ENCODE measurements around the gene HRAS. TPM values are rescaled to one million over a fixed set of nuclear protein-coding genes. Genes with fewer than 3 reads are reported as not detected.

The HRAS gene
- total and polyA plus RNA-seq, 2 donors (not counting 1 experiment from before 2014, with no cell fraction given) = 63.5 to 86.0 TPM

- peaks cover 18% of the 10 kb centered on the region for H3K79me2 ChIP-seq (ENCODE audit: control insufficient read depth, insufficient read depth, low read length)
- 95% methylated on average over 11 of the region's 12 CpGs for WGBS (ENCODE audit: insufficient coverage)
Measured at GRCh38 chr11:563812-564578, 28.6 kb upstream of the HRAS start.

More at GRCh38 chr11:563812-564578, 28.6 kb upstream of the HRAS start:
- Mint-ChIP-seq H3K4me1 (peaks cover 16% of the 10 kb centered on the region), H3K9me3 (ENCODE audit: insufficient read depth) (no peaks in the 10 kb centered on the region), H3K27ac (no peak overlapping the region), H3K27me3 (no peaks in the 10 kb centered on the region), H3K4me3 (peak overlapping the region; percentile 19)
- Histone ChIP-seq H3K27me3 (replicated peaks in 1 of 4; ENCODE audit: control extremely low read depth in 1 of 4, control insufficient read depth in 3 of 4, insufficient read depth in 4 of 4, low read length in 3 of 4) (no peaks in the 10 kb centered on the region), H3K9me3 (ENCODE audit: control extremely low read depth in 1 of 3, control insufficient read depth in 2 of 3, insufficient read depth in 1 of 3, low read length in 2 of 3) (no peaks in the 10 kb centered on the region), H3K27ac (ENCODE audit: low read length in 2 of 2) (no peak overlapping the region), H3K9ac (ENCODE audit: low read length) (no peak overlapping the region), H3K4me3 (ENCODE audit: control extremely low read depth in 1 of 5, extremely low read depth in 1 of 5, insufficient read depth in 1 of 5, low read depth in 2 of 5, low read length in 4 of 5) (no peak overlapping the region), H3K4me2 (replicated peaks; ENCODE audit: low read depth, low read length, poor library complexity, severe bottlenecking) (no peak overlapping the region), H2AFZ (ENCODE audit: insufficient read depth, low read depth, low read length, poor library complexity, severe bottlenecking) (no peak overlapping the region), H3K36me3 (replicated peaks in 1 of 2; ENCODE audit: control extremely low read depth in 1 of 2, control insufficient read depth in 1 of 2, extremely low read depth in 1 of 2, insufficient read depth in 2 of 2, low read length in 1 of 2) (no peaks in the 10 kb centered on the region), H4K20me1 (ENCODE audit: control insufficient read depth, insufficient read depth, low read length, poor library complexity, severe bottlenecking) (peaks cover 31% of the 10 kb centered on the region), H3K4me1 (ENCODE audit: control insufficient read depth in 2 of 2, insufficient read depth in 2 of 2, low read length in 2 of 2) (peaks cover 11 to 27% of the 10 kb centered on the region in 2 donors)
- no peak for TF ChIP-seq CTCF (IDR thresholded peaks at IDR 0.05)
- no peak for DNase-seq
- ChIA-PET CTCF (interaction anchor here (3.3 kb wide), 1 partner anchor 10 kb away, joined by 11 read pairs; no protein-coding TSS in a partner anchor), POLR2A (interaction anchor here (0.8 kb wide), 1 partner anchor 52 kb away, joined by 3 read pairs; the partner anchor contains the start of gene IRF7)
- intact Hi-C loops (cut with micrococcal nuclease) = loop anchor here (5.0 kb wide), 1 partner anchor 183 kb away; the partner anchor contains the start of gene TALDO1
- no peak for ATAC-seq (ENCODE audit: low read depth)

All from B cell (primary cell).